ENCODE measurements around the gene TMEM238.

Gene TMEM238

DNA sequence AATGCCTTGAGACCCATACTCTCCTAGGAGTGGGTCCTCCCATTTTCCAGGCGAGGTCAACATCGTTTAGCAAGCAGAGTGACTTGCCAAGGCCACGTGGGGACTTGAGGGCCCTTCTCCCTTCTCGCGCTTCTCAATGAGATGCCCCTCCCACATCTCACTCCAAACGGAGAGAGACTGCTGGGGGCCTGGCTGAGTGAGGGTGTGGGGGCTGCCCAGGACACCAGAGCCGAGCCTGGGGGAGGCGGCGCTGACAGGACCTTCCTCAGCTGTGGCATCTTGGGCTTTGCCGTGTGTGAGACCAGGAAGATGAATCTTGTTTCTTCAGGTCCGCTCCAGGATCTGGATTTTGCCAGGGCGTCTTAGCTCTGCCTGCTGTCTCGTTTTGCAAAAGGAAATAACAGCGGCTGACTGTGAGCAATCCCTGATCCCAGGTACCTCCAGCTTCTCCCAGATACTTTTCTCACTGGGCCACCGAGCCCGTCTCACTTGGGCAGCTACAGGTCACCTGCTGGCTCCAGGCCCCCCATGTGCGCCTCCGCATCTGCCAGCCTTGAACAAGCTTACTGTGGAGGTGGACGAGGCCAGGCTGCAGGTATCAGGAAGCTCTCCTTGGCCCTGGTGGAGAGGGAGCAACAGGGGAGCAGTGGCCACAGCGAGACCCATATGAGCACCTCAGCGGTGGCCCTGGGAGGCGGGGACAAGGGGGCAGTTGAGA, 35.6 kb downstream of the TMEM238 start:
- no peak overlapping the region for H3K4me2 ChIP-seq (ENCODE audit: low read length)
- H3F3A ChIP-seq (ENCODE audit: control insufficient read depth, insufficient read depth) = no peaks in the 10 kb centered on the region
- no peak for TF ChIP-seq EZH2phosphoT487 (IDR thresholded peaks at IDR 0.05; ENCODE audit: borderline replicate concordance, low read length)
- TF ChIP-seq, protein P1, sequence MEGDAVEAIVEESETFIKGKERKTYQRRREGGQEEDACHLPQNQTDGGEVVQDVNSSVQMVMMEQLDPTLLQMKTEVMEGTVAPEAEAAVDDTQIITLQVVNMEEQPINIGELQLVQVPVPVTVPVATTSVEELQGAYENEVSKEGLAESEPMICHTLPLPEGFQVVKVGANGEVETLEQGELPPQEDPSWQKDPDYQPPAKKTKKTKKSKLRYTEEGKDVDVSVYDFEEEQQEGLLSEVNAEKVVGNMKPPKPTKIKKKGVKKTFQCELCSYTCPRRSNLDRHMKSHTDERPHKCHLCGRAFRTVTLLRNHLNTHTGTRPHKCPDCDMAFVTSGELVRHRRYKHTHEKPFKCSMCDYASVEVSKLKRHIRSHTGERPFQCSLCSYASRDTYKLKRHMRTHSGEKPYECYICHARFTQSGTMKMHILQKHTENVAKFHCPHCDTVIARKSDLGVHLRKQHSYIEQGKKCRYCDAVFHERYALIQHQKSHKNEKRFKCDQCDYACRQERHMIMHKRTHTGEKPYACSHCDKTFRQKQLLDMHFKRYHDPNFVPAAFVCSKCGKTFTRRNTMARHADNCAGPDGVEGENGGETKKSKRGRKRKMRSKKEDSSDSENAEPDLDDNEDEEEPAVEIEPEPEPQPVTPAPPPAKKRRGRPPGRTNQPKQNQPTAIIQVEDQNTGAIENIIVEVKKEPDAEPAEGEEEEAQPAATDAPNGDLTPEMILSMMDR (IDR thresholded peaks at IDR 0.05; ENCODE audit: low read depth, low read length, poor library complexity, severe bottlenecking) = no peak
- H3K27me3 ChIP-seq (ENCODE audit: control insufficient read depth, low read length) = peaks cover 19% of the 10 kb centered on the region
- H3K4me3 ChIP-seq (ENCODE audit: low read length) = no peak overlapping the region
- no peaks in the 10 kb centered on the region for H4K20me1 ChIP-seq (ENCODE audit: control insufficient read depth, insufficient read depth, low read depth, low read length)
- H3K9me3 ChIP-seq (ENCODE audit: control insufficient read depth, insufficient read depth, low read length) = no peaks in the 10 kb centered on the region
- no peak overlapping the region for H3K27ac ChIP-seq (ENCODE audit: low read depth, low read length)
- H3K9me2 ChIP-seq (replicated peaks; ENCODE audit: control insufficient read depth, low read length) = no peaks in the 10 kb centered on the region
- no peaks in the 10 kb centered on the region for H3K36me3 ChIP-seq (ENCODE audit: control insufficient read depth, low read length)
- H3K79me2 ChIP-seq (ENCODE audit: control insufficient read depth, low read length) = no peaks in the 10 kb centered on the region
- peaks cover 2% of the 10 kb centered on the region for H3K4me1 ChIP-seq (ENCODE audit: control insufficient read depth, low read length)

DNA sequence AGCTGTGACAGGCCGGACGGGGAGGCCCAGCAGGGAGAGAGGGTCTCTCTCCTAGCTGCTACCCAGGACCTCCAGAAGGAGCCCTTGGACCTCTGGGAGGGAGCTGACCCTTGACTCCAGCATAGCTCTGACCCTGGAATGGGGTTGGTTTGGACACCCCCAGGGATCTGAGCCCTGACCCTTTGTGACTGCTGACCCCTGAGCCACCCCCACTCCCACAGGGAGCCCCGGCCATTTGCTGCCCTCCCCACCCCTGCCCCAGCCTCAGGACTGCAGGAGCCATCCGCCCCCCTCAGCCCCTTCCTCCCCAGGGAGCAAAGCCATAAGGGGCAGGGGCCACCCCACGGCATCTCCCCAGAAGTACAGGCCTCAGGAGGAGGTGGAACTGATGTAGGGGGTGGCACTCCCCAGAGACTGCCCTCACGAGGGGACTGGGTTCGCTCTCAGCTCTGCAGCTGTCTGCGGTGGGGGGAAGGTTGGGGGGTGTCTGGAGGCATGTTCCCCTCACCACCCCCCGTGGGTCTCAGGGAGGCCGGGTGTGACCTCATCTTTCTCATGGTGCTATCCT, 36.6 kb downstream of the TMEM238 start:
- Histone ChIP-seq H3K27me3 (ENCODE audit: control insufficient read depth, low read length) (peaks cover 10% of the 10 kb centered on the region), H3F3A (ENCODE audit: control insufficient read depth, insufficient read depth) (no peaks in the 10 kb centered on the region), H4K20me1 (ENCODE audit: control insufficient read depth, insufficient read depth, low read depth, low read length) (no peaks in the 10 kb centered on the region), H3K36me3 (ENCODE audit: control insufficient read depth, low read length) (peaks cover 6% of the 10 kb centered on the region), H3K9me2 (replicated peaks; ENCODE audit: control insufficient read depth, low read length) (no peaks in the 10 kb centered on the region), H3K4me2 (ENCODE audit: low read length) (no peak overlapping the region), H3K27ac (ENCODE audit: low read depth, low read length) (no peak overlapping the region), H3K9me3 (ENCODE audit: control insufficient read depth, insufficient read depth, low read length) (no peaks in the 10 kb centered on the region), H3K4me1 (ENCODE audit: control insufficient read depth, low read length) (no peaks in the 10 kb centered on the region), H3K4me3 (ENCODE audit: low read length) (no peak overlapping the region), H3K79me2 (ENCODE audit: control insufficient read depth, low read length) (no peaks in the 10 kb centered on the region)
- TF ChIP-seq EZH2phosphoT487 (IDR thresholded peaks at IDR 0.05; ENCODE audit: borderline replicate concordance, low read length) = no peak
- TF ChIP-seq, protein P1 (IDR thresholded peaks at IDR 0.05; ENCODE audit: low read depth, low read length, poor library complexity, severe bottlenecking) = no peak

DNA sequence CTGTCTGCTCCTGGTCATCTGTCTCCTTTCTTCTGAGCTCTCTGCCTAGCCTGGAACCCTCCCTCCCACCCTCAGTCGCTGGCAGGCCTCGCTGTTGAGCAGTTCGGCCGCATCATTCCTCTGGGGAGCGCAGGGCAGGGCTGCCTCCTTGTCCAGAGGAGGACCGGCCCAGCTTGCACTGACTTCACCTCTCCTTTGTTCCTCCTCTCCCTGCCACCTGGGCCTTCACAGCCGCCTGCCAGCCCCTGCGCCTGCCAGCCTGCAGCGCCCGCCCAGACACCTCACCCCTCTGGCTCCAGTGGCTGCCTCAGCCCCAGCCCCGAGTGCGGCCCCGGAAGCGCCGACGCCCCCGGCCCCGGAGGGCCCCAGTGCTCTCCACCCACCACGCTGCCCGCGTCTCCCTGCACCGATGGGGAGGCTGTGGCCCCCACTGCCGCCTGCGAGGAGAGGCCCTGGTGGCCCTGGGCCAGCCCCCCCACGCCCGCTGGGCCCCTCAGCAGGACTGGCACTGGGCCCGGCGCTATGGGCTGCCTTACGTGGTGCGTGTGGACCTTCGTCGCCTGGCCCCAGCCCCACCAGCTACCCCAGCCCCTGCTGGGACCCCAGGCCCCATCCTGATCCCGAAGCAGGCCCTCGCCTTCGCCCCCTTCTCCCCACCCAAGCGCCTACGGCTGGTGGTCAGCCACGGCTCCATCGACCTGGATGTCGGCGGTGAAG, 37.2 kb downstream of the TMEM238 start:
- peaks cover 4% of the 10 kb centered on the region for H3K27me3 ChIP-seq (ENCODE audit: control insufficient read depth, low read length)
- H4K20me1 ChIP-seq (ENCODE audit: control insufficient read depth, insufficient read depth, low read depth, low read length) = no peaks in the 10 kb centered on the region
- H3K27ac ChIP-seq (ENCODE audit: low read depth, low read length) = no peak overlapping the region
- H3K4me1 ChIP-seq (ENCODE audit: control insufficient read depth, low read length) = no peaks in the 10 kb centered on the region
- no peaks in the 10 kb centered on the region for H3K9me3 ChIP-seq (ENCODE audit: control insufficient read depth, insufficient read depth, low read length)
- peaks cover under 1% of the 10 kb centered on the region for H3K79me2 ChIP-seq (ENCODE audit: control insufficient read depth, low read length)
- no peaks in the 10 kb centered on the region for H3K9me2 ChIP-seq (replicated peaks; ENCODE audit: control insufficient read depth, low read length)
- no peak overlapping the region for H3K4me3 ChIP-seq (ENCODE audit: low read length)
- H3K4me2 ChIP-seq (ENCODE audit: low read length) = no peak overlapping the region
- no peak for TF ChIP-seq EZH2phosphoT487 (IDR thresholded peaks at IDR 0.05; ENCODE audit: borderline replicate concordance, low read length)
- peaks cover 13% of the 10 kb centered on the region for H3K36me3 ChIP-seq (ENCODE audit: control insufficient read depth, low read length)
- H3F3A ChIP-seq (ENCODE audit: control insufficient read depth, insufficient read depth) = no peaks in the 10 kb centered on the region

Data from DOHH2 (cell line).